Mesodermal cell (in vitro differentiated cells): ENCODE results near the gene DNAJC4.
A peak's percentile ranks its signal among the peaks of the same experiment; 100 is the strongest.

Experiments used
- H3K27ac ChIP-seq: 2 replicates; pipeline ENCODE4 v1.7.0; 2013; ENCODE audit warnings: mild to moderate bottlenecking, low read depth, low read length, moderate library complexity; ENCODE audit not compliant: severe bottlenecking
- H3K36me3 ChIP-seq: 2 replicates; pipeline ENCODE4 v1.7.1; 2013; ENCODE audit warnings: mild to moderate bottlenecking, low read length, moderate library complexity; ENCODE audit not compliant: control insufficient read depth, insufficient read depth
- H3K4me1 ChIP-seq: one replicate; pipeline ENCODE4 v1.7.1; 2013; ENCODE audit warnings: mild to moderate bottlenecking, low read length; ENCODE audit not compliant: insufficient read depth, control insufficient read depth, poor library complexity, severe bottlenecking
- H3K4me3 ChIP-seq: 2 replicates; pipeline ENCODE4 v1.7.0; 2013; ENCODE audit warnings: low read length, control low read depth, mild to moderate bottlenecking; ENCODE audit not compliant: insufficient read depth, poor library complexity, severe bottlenecking; ENCODE audit errors: extremely low read depth
- H3K9me3 ChIP-seq: 2 replicates; pipeline ENCODE4 v1.7.1; 2013; ENCODE audit warnings: mild to moderate bottlenecking, low read length, moderate library complexity; ENCODE audit not compliant: control insufficient read depth
- WGBS, 2 experiments: methylation state at CpG; one replicate each; pipeline ENCODE4 v1.1.5; 2013; ENCODE audit warnings: missing lambda C conversion rate in 2 of 2; ENCODE audit not compliant: insufficient coverage in 2 of 2; 5-methylcytosine and 5-hydroxymethylcytosine counted together

Gene DNAJC4

GRCh38 chr11:64246871-64247728, 16.8 kb downstream of the DNAJC4 start, which contains the start of gene PPP1R14B:
TSS of gene PPP1R14B (minus strand) at chr11:64246943. CDS start at chr11:64246673, 270 bp downstream.
- 0% methylated on average over 32 to 39 of the region's 74 CpGs for WGBS, 2 experiments
- Histone ChIP-seq H3K4me1 (peaks cover 44% of the 10 kb centered on the region), H3K4me3 (peak within 1 kb of the TSS; percentile 89), H3K36me3 (peaks cover 22% of the 10 kb centered on the region), H3K27ac (peak within 1 kb of the TSS; percentile 90), H3K9me3 (no peaks in the 10 kb centered on the region)

GRCh38 chr11:64247729-64248531, 17.6 kb downstream of the DNAJC4 start:
- Histone ChIP-seq H3K4me1 (peaks cover 46% of the 10 kb centered on the region), H3K36me3 (peaks cover 21% of the 10 kb centered on the region), H3K9me3 (no peaks in the 10 kb centered on the region), H3K27ac (peak overlapping the region; percentile 90), H3K4me3 (peak overlapping the region; percentile 59)
- WGBS, 2 experiments: 33 to 34% methylated on average over 26 of the region's 31 CpGs

- Histone ChIP-seq H3K36me3 (peaks cover 22% of the 10 kb centered on the region), H3K9me3 (no peaks in the 10 kb centered on the region), H3K4me3 (no peak overlapping the region), H3K4me1 (peaks cover 41% of the 10 kb centered on the region), H3K27ac (no peak overlapping the region)
- WGBS, 2 experiments: 46 to 70% methylated on average over 4 to 7 of the region's 7 CpGs
Measured at GRCh38 chr11:64248578-64248977, 18.2 kb downstream of the DNAJC4 start.

- Histone ChIP-seq H3K4me1 (peaks cover 36% of the 10 kb centered on the region), H3K27ac (no peak overlapping the region), H3K9me3 (no peaks in the 10 kb centered on the region), H3K36me3 (peaks cover 18% of the 10 kb centered on the region), H3K4me3 (no peak overlapping the region)
- WGBS, 2 experiments: 92 to 100% methylated on average over 1 to 4 of the region's 4 CpGs
Measured at GRCh38 chr11:64249038-64249437, 18.7 kb downstream of the DNAJC4 start.

- H3K4me1 ChIP-seq: peaks cover 35% of the 10 kb centered on the region
- H3K4me3 ChIP-seq: no peak overlapping the region
- WGBS, 2 experiments: 64 to 87% methylated on average over 6 of the region's 8 CpGs
- H3K27ac ChIP-seq: no peak overlapping the region
- no peaks in the 10 kb centered on the region for H3K9me3 ChIP-seq
- peaks cover 17% of the 10 kb centered on the region for H3K36me3 ChIP-seq
Measured at GRCh38 chr11:64249563-64250414, 19.4 kb downstream of the DNAJC4 start.

- Histone ChIP-seq H3K27ac (peak overlapping the region; percentile 41), H3K36me3 (peaks cover 20% of the 10 kb centered on the region), H3K4me3 (peak overlapping the region; percentile 49), H3K9me3 (no peaks in the 10 kb centered on the region), H3K4me1 (peaks cover 35% of the 10 kb centered on the region)
- WGBS, 2 experiments: 0 to 19% methylated on average over 6 to 12 of the region's 13 CpGs
Measured at GRCh38 chr11:64250415-64251015, 20.2 kb downstream of the DNAJC4 start.

- H3K27ac ChIP-seq: peak within 1 kb of the TSS; percentile 41
- peaks cover 35% of the 10 kb centered on the region for H3K4me1 ChIP-seq
- H3K4me3 ChIP-seq: peak within 1 kb of the TSS; percentile 78
- peaks cover 26% of the 10 kb centered on the region for H3K36me3 ChIP-seq
- 1 to 2% methylated on average over 54 to 68 of the region's 75 CpGs for WGBS, 2 experiments
- no peaks in the 10 kb centered on the region for H3K9me3 ChIP-seq
Measured at GRCh38 chr11:64251016-64251752, 20.8 kb downstream of the DNAJC4 start, which contains the start of gene PLCB3. TSS of gene PLCB3 (plus strand) at chr11:64251530. CDS start at chr11:64251650, 120 bp downstream.

GRCh38 chr11:64251753-64252002, 21.3 kb downstream of the DNAJC4 start:
- Histone ChIP-seq H3K36me3 (peaks cover 31% of the 10 kb centered on the region), H3K4me1 (peaks cover 35% of the 10 kb centered on the region), H3K27ac (no peak overlapping the region), H3K9me3 (no peaks in the 10 kb centered on the region), H3K4me3 (peak overlapping the region; percentile 78)
- WGBS, 2 experiments: 0 to 1% methylated on average over 17 to 18 of the region's 18 CpGs

- Histone ChIP-seq H3K9me3 (no peaks in the 10 kb centered on the region), H3K4me1 (peaks cover 35% of the 10 kb centered on the region), H3K27ac (no peak overlapping the region), H3K36me3 (peaks cover 34% of the 10 kb centered on the region), H3K4me3 (peak overlapping the region; percentile 78)
- 9 to 21% methylated on average over 9 to 12 of the region's 23 CpGs for whole genome bisulfite sequencing, 2 experiments
Measured at GRCh38 chr11:64252003-64252872, 21.9 kb downstream of the DNAJC4 start.
